Kidney epithelial cell (primary cell): ENCODE measurements around the gene MYO1D. TPM values are rescaled to one million over a fixed set of nuclear protein-coding genes. Genes with fewer than 3 reads are reported as not detected.
"Not testable (repeated sequence)": the region's sequence is repeated elsewhere in the genome, so short reads cannot be mapped to it uniquely, and the experiment has no call there.

Experiments used
- DNase-seq: peaks from one replicate; pipeline ENCODE4 v3.0.0-alpha.2; 2010; ENCODE audit warnings: low read depth
- H3K27me3 ChIP-seq: 2 replicates; pipeline ENCODE4 v1.6.0; 2011; ENCODE audit warnings: low read length; ENCODE audit not compliant: control insufficient read depth, insufficient read depth
- H3K36me3 ChIP-seq: 2 replicates; pipeline ENCODE4 v1.5.1; 2011; ENCODE audit warnings: low read length; ENCODE audit not compliant: control insufficient read depth, insufficient read depth
- H3K4me3 ChIP-seq: 2 replicates; pipeline ENCODE4 v1.5.1; 2011; ENCODE audit warnings: low read depth, mild to moderate bottlenecking, control low read depth, low read length
- CTCF ChIP-seq: IDR thresholded peaks from 2 replicates; pipeline ENCODE4 v1.5.1; 2011; ENCODE audit warnings: mild to moderate bottlenecking, moderate library complexity, low read length, control low read depth, inconsistent platforms; ENCODE audit not compliant: insufficient read depth, poor library complexity, severe bottlenecking
- total RNA-seq: library from RNA; depleted of rRNA; stranded (reverse); fragments of >200 nt; gene quantifications from 2 replicates; pipeline ENCODE4 v1.2.3, GENCODE V29; 2015

The MYO1D gene
- total RNA-seq, 1 donor from 2014 or later, result 95.5 TPM

DNA sequence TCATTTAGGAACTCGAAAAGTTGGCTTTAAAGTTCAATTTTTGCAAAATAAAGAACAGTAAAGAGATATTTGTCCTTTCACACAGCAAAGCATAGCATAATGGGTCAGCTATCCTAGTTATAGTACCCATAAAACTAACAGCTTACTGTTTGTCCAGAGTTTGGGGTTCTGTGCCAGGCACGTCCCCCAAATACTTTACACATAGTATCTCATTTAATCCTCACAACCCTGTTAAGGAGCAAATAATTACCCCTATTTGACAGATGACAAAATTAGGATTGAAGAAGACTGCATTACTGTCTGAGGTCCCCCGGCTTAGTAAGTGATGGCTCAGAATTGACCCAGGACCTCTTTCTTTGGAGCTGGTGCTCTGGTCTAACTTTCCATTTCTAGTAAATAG lies 52.6 kb downstream of the MYO1D start:
- no peak for DNase-seq
- no peak overlapping the region for H3K4me3 ChIP-seq
- no peak for TF ChIP-seq CTCF
- no peaks in the 10 kb centered on the region for H3K27me3 ChIP-seq
- no peaks in the 10 kb centered on the region for H3K36me3 ChIP-seq

GRCh38 chr17:32822996-32823395 lies 53.9 kb downstream of the MYO1D start:
- Histone ChIP-seq H3K27me3 (no peaks in the 10 kb centered on the region), H3K36me3 (no peaks in the 10 kb centered on the region), H3K4me3 (no peak overlapping the region)
- DNase-seq, result no peak
- TF ChIP-seq CTCF, result no peak

GRCh38 chr17:32821987-32822934 lies 54.7 kb downstream of the MYO1D start:
- H3K4me3 ChIP-seq, result peak overlapping the region; percentile 42
- not testable (repeated sequence) for H3K36me3 ChIP-seq, DNase-seq, H3K27me3 ChIP-seq

GRCh38 chr17:32820440-32820839 lies 56.5 kb downstream of the MYO1D start:
- no peak for TF ChIP-seq CTCF
- DNase-seq, result no peak
- Histone ChIP-seq H3K27me3 (no peaks in the 10 kb centered on the region), H3K36me3 (no peaks in the 10 kb centered on the region), H3K4me3 (no peak overlapping the region)

DNA sequence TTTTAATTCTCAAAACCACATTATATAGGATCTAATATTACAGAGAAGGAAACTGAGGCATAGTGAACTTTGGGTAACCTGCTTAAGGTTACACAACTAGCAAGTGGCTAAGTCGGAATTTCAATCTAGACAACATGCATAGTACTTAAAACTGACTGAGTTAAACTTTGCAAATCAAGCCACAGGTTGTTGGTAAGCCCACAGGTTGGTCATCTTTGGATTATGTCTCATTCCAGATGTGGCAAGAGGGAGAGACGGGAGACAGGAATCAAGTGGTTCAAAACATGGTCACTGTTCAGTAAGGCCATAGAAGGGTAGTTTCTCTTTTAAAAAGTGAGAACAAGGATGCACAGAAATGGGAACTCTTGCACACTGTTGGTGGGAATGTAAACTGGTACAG lies 57.1 kb downstream of the MYO1D start:
- Histone ChIP-seq H3K4me3 (no peak overlapping the region), H3K27me3 (no peaks in the 10 kb centered on the region), H3K36me3 (no peaks in the 10 kb centered on the region)
- no peak for DNase-seq
- no peak for TF ChIP-seq CTCF

DNA sequence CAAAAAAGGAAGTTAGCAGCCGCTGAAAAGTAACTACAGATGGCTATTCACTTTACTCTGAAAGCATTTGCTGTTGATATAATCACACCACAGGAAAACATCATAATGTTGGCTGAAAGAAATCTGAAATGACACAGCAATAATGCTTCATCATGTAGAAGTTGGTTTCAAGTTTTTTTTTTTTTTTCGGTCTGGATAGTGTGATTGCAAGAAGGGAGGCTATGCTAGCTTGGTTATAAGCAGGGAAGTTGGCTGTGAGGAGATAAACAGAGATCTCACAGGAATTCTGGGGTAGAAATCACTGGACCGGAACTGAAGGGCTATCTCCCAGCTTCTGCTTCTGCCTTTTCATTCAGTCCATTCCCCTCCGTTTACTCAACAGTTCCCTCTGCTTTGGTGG lies 57.9 kb downstream of the MYO1D start:
- TF ChIP-seq CTCF, result no peak
- Histone ChIP-seq H3K4me3 (no peak overlapping the region), H3K36me3 (no peaks in the 10 kb centered on the region), H3K27me3 (no peaks in the 10 kb centered on the region)
- no peak for DNase-seq
